Testis (tissue), 3 donors: ENCODE data around the gene SEMA6A. TPM values are rescaled to one million over a fixed set of nuclear protein-coding genes. Genes with fewer than 3 reads are reported as not detected.

Source experiments
- DNase-seq: peaks from one replicate; pipeline ENCODE4 v3.0.0-alpha.2; 2019
- H3K27ac ChIP-seq, 2 donors: fragments of 200-600 bp; sonication (generic); one replicate each; pipeline ENCODE4 v1.5.1; 2019
- H3K27me3 ChIP-seq: fragments of 200-600 bp; sonication (generic); one replicate; pipeline ENCODE4 v1.5.1; 2019
- H3K36me3 ChIP-seq: fragments of 200-600 bp; sonication (generic); one replicate; pipeline ENCODE4 v1.5.1; 2017; ENCODE audit warnings: low read depth; ENCODE audit errors: missing control alignments
- H3K4me1 ChIP-seq: fragments of 200-600 bp; sonication (generic); one replicate; pipeline ENCODE4 v1.5.1; 2019
- H3K4me3 ChIP-seq, 2 donors: fragments of 200-600 bp; sonication (generic); one replicate each; pipeline ENCODE4 v1.5.1; 2017 to 2019
- H3K9me3 ChIP-seq: fragments of 200-600 bp; sonication (generic); one replicate; pipeline ENCODE4 v1.5.1; 2017
- POLR2A ChIP-seq: fragments of 450-650 bp; IDR thresholded peaks from one replicate; pipeline ENCODE4 v1.6.1; 2017; ENCODE audit warnings: antibody characterized with exemption, mild to moderate bottlenecking, moderate library complexity
- WGBS, 2 donors: methylation state at CpG; one replicate each; pipeline ENCODE4 v1.1.5; 2018; 5-methylcytosine and 5-hydroxymethylcytosine counted together
- intact Hi-C: fragments of 100-400 bp; cut with DNase I; formaldehyde crosslinking; loops from one replicate; pipeline ENCODE4 v1.15.1; 2023; ENCODE audit warnings: low total_unique reads
- polyA plus RNA-seq: library from polyadenylated mRNA; stranded (reverse); fragments of 350-450 nt; fragmentation: Illumina TruSeq; extraction: RNeasy Lipid Tissue Mini Kit (QIAGEN cat#74804); gene quantifications from one replicate; pipeline ENCODE4 v1.2.3, GENCODE V29; 2014; ENCODE audit warnings: low read depth, low replicate concordance; ENCODE audit not compliant: insufficient read depth
- total RNA-seq, 2 donors: library from RNA; depleted of rRNA; stranded (reverse); fragments of >200 nt; gene quantifications; one replicate each; pipeline ENCODE4 v1.2.3, GENCODE V29; 2016
- TF ChIP-seq, protein P1 (sequence below), 3 experiments: fragments of 450-650 bp in 2 of 3; fragments of 200-600 bp in 1 of 3; sonication (generic) in 1 of 3; IDR thresholded peaks; one replicate each; pipeline ENCODE4 v1.5.1; 2016 to 2019; ENCODE audit warnings: antibody characterized with exemption in 3 of 3, mild to moderate bottlenecking in 2 of 3, moderate library complexity in 1 of 3

The SEMA6A gene
- total and polyA plus RNA-seq, 3 donors from 2014 or later, result 17.4 to 67.6 (median 52.0) TPM

- Histone ChIP-seq H3K36me3 (no peaks in the 10 kb centered on the region), H3K4me1 (peaks cover 6% of the 10 kb centered on the region), H3K27ac (no peak overlapping the region), H3K9me3 (no peaks in the 10 kb centered on the region), H3K27me3 (no peaks in the 10 kb centered on the region), H3K4me3 (no peak overlapping the region)
- 83 to 86% methylated on average over 1 of the region's 1 CpG for WGBS, 2 donors
- TF ChIP-seq, protein P1, sequence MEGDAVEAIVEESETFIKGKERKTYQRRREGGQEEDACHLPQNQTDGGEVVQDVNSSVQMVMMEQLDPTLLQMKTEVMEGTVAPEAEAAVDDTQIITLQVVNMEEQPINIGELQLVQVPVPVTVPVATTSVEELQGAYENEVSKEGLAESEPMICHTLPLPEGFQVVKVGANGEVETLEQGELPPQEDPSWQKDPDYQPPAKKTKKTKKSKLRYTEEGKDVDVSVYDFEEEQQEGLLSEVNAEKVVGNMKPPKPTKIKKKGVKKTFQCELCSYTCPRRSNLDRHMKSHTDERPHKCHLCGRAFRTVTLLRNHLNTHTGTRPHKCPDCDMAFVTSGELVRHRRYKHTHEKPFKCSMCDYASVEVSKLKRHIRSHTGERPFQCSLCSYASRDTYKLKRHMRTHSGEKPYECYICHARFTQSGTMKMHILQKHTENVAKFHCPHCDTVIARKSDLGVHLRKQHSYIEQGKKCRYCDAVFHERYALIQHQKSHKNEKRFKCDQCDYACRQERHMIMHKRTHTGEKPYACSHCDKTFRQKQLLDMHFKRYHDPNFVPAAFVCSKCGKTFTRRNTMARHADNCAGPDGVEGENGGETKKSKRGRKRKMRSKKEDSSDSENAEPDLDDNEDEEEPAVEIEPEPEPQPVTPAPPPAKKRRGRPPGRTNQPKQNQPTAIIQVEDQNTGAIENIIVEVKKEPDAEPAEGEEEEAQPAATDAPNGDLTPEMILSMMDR (IDR thresholded peaks at IDR 0.05), result no peak
- TF ChIP-seq POLR2A, result no peak
- intact Hi-C loops, result no loop called here
- no peak for DNase-seq
Observed at GRCh38 chr5:116531635-116532034, 43.0 kb downstream of the SEMA6A start.

GRCh38 chr5:116531117-116531516, 43.5 kb downstream of the SEMA6A start:
- 84 to 86% methylated on average over 5 of the region's 5 CpGs for WGBS, 2 donors
- no peak overlapping the region for H3K4me3 ChIP-seq
- TF ChIP-seq, protein P1 (IDR thresholded peaks at IDR 0.05), result no peak
- TF ChIP-seq POLR2A, result no peak
- H3K27ac ChIP-seq, result no peak overlapping the region
- no peaks in the 10 kb centered on the region for H3K36me3 ChIP-seq
- H3K4me1 ChIP-seq, result peaks cover 6% of the 10 kb centered on the region
- intact Hi-C loops, result no loop called here
- H3K27me3 ChIP-seq, result no peaks in the 10 kb centered on the region
- H3K9me3 ChIP-seq, result no peaks in the 10 kb centered on the region
- no peak for DNase-seq

DNA sequence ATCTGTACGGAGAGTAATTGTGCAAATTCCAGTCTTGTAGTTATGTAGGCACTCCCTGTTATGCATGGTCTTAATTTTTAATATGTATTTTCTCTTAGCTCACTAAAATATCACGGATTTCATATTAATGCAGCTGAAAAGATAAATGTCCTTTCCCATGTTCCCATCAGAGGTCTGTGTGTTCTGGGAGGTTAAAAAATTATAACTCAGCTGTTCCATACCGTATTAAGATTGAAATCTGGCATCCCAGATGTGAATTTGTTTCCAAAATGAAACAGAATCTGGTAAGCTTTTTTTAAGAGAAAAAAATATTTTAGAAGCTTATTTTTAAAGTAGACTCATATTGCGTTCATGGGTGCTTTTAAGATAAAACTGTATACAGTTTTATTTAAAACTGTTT, 44.3 kb downstream of the SEMA6A start:
- no peaks in the 10 kb centered on the region for H3K36me3 ChIP-seq
- TF ChIP-seq, protein P1 (IDR thresholded peaks at IDR 0.05), result no peak
- no peak for TF ChIP-seq POLR2A
- peaks cover 6% of the 10 kb centered on the region for H3K4me1 ChIP-seq
- H3K27me3 ChIP-seq, result no peaks in the 10 kb centered on the region
- no peak overlapping the region for H3K4me3 ChIP-seq
- DNase-seq, result no peak
- H3K27ac ChIP-seq, result no peak overlapping the region
- intact Hi-C loops, result no loop called here
- no peaks in the 10 kb centered on the region for H3K9me3 ChIP-seq
- WGBS, 2 donors, result 50 to 56% methylated on average over 4 of the region's 4 CpGs

DNA sequence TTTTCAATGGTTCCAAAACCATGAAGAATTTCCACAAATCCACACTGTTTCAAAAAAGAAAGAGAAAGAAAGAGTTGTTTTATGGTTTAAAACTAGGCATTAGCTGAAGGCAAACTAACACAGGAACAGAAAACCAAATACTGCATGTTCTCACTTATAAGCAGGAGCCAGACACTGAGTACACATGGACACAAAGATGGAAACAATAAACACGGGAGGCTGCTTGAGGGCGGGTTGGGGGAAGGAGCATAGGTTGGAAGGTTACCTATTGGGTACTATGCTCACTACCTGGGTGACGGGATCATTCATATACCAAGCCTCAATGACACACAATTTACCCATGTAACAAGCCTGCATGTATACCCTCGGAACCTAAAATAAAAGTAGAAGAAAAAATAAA, 45.0 kb downstream of the SEMA6A start:
- DNase-seq, result no peak
- WGBS, 2 donors, result 54 to 59% methylated on average over 4 of the region's 4 CpGs
- Histone ChIP-seq H3K9me3 (no peaks in the 10 kb centered on the region), H3K27me3 (no peaks in the 10 kb centered on the region), H3K36me3 (no peaks in the 10 kb centered on the region), H3K4me3 (no peak overlapping the region), H3K27ac (no peak overlapping the region), H3K4me1 (peaks cover 6% of the 10 kb centered on the region)
- intact Hi-C loops, result no loop called here
- no peak for TF ChIP-seq POLR2A
- TF ChIP-seq, protein P1 (IDR thresholded peaks at IDR 0.05), result no peak

GRCh38 chr5:116528519-116529234, 45.9 kb downstream of the SEMA6A start:
- WGBS, 2 donors, result 48 to 56% methylated on average over 7 of the region's 7 CpGs
- DNase-seq, result no peak
- no peak overlapping the region for H3K27ac ChIP-seq
- no peaks in the 10 kb centered on the region for H3K9me3 ChIP-seq
- TF ChIP-seq, protein P1 (IDR thresholded peaks at IDR 0.05), result no peak
- TF ChIP-seq POLR2A, result no peak
- H3K4me1 ChIP-seq, result peaks cover 6% of the 10 kb centered on the region
- H3K27me3 ChIP-seq, result no peaks in the 10 kb centered on the region
- intact Hi-C loops, result no loop called here
- H3K36me3 ChIP-seq, result no peaks in the 10 kb centered on the region
- no peak overlapping the region for H3K4me3 ChIP-seq
